ENCODE results near the gene TBCE. TPM values are rescaled to one million over a fixed set of nuclear protein-coding genes. Genes with fewer than 3 reads are reported as not detected.
A peak's percentile ranks its signal among the peaks of the same experiment; 100 is the strongest.

TBCE gene
- polyA plus RNA-seq, 3 donors = 15.4 to 19.4 (median 17.6) TPM

DNA sequence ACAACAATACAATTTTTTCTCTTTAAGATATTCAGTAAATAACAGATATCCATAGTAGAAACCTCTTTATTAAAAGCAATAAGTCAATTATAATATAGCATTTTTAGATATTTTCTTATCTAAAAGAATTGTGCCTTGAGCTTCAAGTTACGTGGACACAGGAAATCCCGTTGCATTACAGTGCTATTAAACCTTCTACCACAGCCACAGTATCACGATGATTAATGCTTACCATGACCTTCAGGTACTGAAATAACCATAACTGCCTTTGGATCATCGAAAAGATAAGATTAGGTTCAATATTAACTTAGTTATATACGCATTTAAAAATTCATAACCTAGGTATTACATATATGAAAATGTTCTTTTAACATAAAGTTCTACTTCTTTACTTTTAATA, 119.1 kb downstream of the TBCE start:
- H2AFZ ChIP-seq (ENCODE audit: insufficient read depth, low read depth, low read length, poor library complexity, severe bottlenecking) = no peak overlapping the region
- H3K27me3 Mint-ChIP-seq (ENCODE audit: low read depth in 3 of 3) = peaks cover 0 to 1% (median 0%) of the 10 kb centered on the region in 3 donors
- intact Hi-C loops (cut with micrococcal nuclease) = no loop called here
- no peaks in the 10 kb centered on the region for H4K20me1 ChIP-seq (ENCODE audit: insufficient read depth, low read length)
- H3K4me2 ChIP-seq (replicated peaks; ENCODE audit: extremely low read depth, low read length, poor library complexity, severe bottlenecking) = no peak overlapping the region
- H3K27ac ChIP-seq (ENCODE audit: low read depth in 1 of 2, low read length in 2 of 2) = no peak overlapping the region
- WGBS (ENCODE audit: insufficient coverage) = no CpG with 5 or more reads among the region's 5 CpGs
- peaks cover 20 to 88% of the 10 kb centered on the region in 2 donors for H3K36me3 ChIP-seq (replicated peaks in 1 of 2; ENCODE audit: control insufficient read depth in 1 of 2, insufficient read depth in 2 of 2, low read length in 2 of 2)
- H3K79me2 ChIP-seq (ENCODE audit: insufficient read depth, low read length) = no peaks in the 10 kb centered on the region
- no peak for TF ChIP-seq CTCF (IDR thresholded peaks at IDR 0.05)
- H3K9me3 ChIP-seq (replicated peaks in 1 of 2; ENCODE audit: control insufficient read depth in 1 of 2, insufficient read depth in 1 of 2, low read length in 2 of 2) = peaks cover 0 to 2% of the 10 kb centered on the region in 2 donors
- H3K4me1 ChIP-seq (ENCODE audit: control insufficient read depth in 1 of 2, insufficient read depth in 2 of 2, low read length in 2 of 2) = no peaks in the 10 kb centered on the region
- peaks cover 0 to 5% (median 0%) of the 10 kb centered on the region in 7 donors for H3K9me3 Mint-ChIP-seq
- no peak overlapping the region for H3K4me3 Mint-ChIP-seq
- no peaks in the 10 kb centered on the region for H3K4me1 Mint-ChIP-seq
- DNase-seq = no peak
- no peak overlapping the region for H3K4me3 ChIP-seq (replicated peaks in 1 of 3; ENCODE audit: low read depth in 2 of 3, low read length in 3 of 3)
- H3K27ac Mint-ChIP-seq = no peak overlapping the region
- H3K27me3 ChIP-seq (ENCODE audit: control insufficient read depth in 2 of 2, insufficient read depth in 2 of 2, low read length in 2 of 2) = no peaks in the 10 kb centered on the region
- H3K36me3 Mint-ChIP-seq = peaks cover 47% of the 10 kb centered on the region in 2 donors
- no peak overlapping the region for H3K9ac ChIP-seq (ENCODE audit: insufficient read depth, low read length, poor library complexity, severe bottlenecking)

DNA sequence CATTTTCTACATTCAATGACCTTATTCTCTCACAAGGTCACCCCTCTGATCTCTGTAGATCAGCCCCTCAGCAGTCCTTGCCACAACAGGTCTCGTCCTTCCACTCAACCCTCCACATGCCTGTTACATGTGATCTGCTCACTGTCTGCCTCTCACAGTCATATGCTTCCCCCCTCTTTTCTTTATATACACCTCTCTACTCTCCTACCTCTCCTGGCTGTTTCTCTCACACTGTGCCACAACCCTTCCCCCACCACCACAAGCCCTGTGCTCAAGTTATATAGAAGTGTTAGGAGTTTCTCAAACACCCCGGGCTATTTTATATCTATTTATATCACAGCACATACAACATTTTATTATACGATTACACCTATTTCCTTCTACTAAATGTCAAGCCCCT, 124.4 kb downstream of the TBCE start:
- no peak for DNase-seq
- TF ChIP-seq CTCF (IDR thresholded peaks at IDR 0.05) = no peak
- Histone ChIP-seq H3K4me3 (replicated peaks in 1 of 3; ENCODE audit: low read depth in 2 of 3, low read length in 3 of 3) (no peak overlapping the region), H3K4me2 (replicated peaks; ENCODE audit: extremely low read depth, low read length, poor library complexity, severe bottlenecking) (no peak overlapping the region), H3K79me2 (ENCODE audit: insufficient read depth, low read length) (peaks cover 1% of the 10 kb centered on the region), H4K20me1 (ENCODE audit: insufficient read depth, low read length) (no peaks in the 10 kb centered on the region), H3K9me3 (replicated peaks in 1 of 2; ENCODE audit: control insufficient read depth in 1 of 2, insufficient read depth in 1 of 2, low read length in 2 of 2) (no peaks in the 10 kb centered on the region), H3K4me1 (ENCODE audit: control insufficient read depth in 1 of 2, insufficient read depth in 2 of 2, low read length in 2 of 2) (no peaks in the 10 kb centered on the region), H3K27me3 (ENCODE audit: control insufficient read depth in 2 of 2, insufficient read depth in 2 of 2, low read length in 2 of 2) (no peaks in the 10 kb centered on the region), H2AFZ (ENCODE audit: insufficient read depth, low read depth, low read length, poor library complexity, severe bottlenecking) (no peak overlapping the region), H3K27ac (ENCODE audit: low read depth in 1 of 2, low read length in 2 of 2) (no peak overlapping the region), H3K36me3 (replicated peaks in 1 of 2; ENCODE audit: control insufficient read depth in 1 of 2, insufficient read depth in 2 of 2, low read length in 2 of 2) (peaks cover 29 to 78% of the 10 kb centered on the region in 2 donors), H3K9ac (ENCODE audit: insufficient read depth, low read length, poor library complexity, severe bottlenecking) (no peak overlapping the region)
- Mint-ChIP-seq H3K27me3 (ENCODE audit: low read depth in 3 of 3) (peaks cover 0 to 1% (median 0%) of the 10 kb centered on the region in 3 donors), H3K27ac (peak overlapping the region in 3 of 7 donors; percentile 3 to 78 (median 31)), H3K4me1 (peaks cover 1% of the 10 kb centered on the region), H3K9me3 (no peaks in the 10 kb centered on the region), H3K36me3 (peaks cover 37 to 46% of the 10 kb centered on the region in 2 donors), H3K4me3 (no peak overlapping the region)
- 90% methylated on average over 1 of the region's 3 CpGs for WGBS (ENCODE audit: insufficient coverage)
- intact Hi-C loops (cut with micrococcal nuclease) = no loop called here

Data from CD14-positive monocyte (primary cell).